ENCODE measurements around the gene OLR1.
"Not testable (repeated sequence)": the region's sequence is repeated elsewhere in the genome, so short reads cannot be mapped to it uniquely, and the experiment has no call there.

Gene OLR1

DNA sequence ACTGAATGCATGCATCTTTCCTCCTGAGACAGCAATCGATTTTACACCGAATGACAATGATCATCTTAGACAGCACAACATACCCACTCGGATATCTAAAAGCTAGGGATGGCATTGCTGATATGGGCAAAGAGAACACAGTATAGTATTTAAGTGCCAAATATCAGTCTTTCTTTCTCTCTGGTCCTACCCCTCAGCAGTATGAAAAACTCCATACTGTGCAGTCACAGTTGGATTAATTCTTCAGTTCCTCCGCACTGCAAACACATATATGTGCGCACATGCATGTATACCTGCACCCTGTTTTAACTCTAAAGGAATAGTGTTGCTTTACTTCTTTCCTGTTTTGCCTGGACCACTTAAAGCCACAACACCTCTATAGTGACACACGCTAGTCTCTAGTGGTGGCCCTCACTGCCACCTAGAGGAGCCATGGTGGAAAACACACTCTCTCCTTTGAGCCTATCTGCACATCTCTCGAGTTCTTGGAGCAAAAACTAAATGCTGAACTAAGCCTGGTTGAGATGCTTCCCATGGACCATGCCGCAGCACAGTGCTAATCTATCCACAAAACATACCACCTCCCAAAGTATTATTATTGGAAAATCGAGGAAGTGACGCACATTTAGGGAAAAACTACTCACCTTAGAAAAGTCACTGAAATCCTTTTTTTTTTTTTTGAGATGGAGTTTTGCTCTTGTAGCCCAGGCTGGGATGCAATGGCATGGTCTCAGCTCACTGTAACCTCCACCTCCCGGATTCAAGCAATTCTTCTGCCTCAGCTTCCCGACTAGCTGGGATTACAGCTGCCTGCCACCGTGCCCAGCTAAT is 18.8 kb upstream of the OLR1 start:
- peak; percentile 25 for DNase-seq

DNA sequence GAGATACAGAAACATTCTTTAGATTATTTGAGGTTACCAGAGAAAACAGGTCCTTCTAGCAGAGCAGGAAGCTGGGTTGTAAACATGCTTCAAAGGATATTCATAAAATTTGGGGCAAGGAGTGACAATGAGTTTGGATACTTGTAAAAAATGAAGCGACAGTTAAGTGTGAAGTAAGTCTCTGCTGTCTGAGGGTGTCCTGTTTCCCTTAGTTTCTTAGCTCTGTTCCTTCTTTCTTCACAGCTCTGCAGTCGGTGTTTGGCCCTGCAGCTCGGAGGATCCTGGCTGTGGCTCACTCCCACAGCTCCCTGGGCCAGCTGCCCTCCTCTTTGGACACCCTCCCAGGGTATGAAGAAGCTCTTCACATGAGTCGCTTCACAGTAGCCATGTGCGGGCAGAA is 17.7 kb upstream of the OLR1 start:
- no peak for DNase-seq

DNA sequence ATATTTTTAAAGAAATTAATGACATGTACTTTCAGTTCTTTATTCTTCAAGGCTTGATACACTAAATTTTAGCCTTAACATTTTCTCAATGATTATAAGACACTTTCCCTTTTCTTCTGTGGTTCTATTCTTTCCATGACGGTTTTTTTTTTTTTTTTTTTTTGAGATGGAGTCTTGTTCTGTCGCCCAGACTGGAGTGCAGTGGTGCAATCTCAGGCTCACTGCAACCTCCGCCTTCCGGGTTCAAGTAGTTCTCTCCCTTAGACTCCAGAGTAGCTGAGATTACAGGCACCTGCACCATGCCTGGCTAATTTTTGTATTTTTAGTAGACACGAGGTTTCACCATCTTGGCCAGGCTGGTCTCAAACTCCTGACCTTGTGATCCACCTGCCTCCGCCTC is 15.0 kb upstream of the OLR1 start:
- DNase-seq: not testable (repeated sequence)

DNA sequence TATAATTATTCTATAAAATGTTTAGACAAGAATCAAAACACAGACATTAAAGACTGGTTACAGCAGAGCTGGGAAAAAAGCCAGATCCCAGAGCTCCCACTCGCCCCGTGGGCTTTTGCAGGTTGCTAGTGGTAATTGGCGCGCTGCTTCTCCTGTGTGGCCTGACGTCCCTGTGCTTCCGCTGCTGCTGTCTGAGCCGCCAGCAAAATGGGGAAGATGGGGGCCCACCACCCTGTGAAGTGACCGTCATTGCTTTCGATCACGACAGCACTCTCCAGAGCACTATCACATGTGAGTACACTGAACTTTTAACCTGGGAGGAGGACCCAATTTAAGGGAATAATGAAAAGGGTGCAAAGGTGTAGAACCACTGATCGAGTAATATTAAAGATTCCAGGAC is 14.4 kb upstream of the OLR1 start:
- DNase-seq: no peak

DNA sequence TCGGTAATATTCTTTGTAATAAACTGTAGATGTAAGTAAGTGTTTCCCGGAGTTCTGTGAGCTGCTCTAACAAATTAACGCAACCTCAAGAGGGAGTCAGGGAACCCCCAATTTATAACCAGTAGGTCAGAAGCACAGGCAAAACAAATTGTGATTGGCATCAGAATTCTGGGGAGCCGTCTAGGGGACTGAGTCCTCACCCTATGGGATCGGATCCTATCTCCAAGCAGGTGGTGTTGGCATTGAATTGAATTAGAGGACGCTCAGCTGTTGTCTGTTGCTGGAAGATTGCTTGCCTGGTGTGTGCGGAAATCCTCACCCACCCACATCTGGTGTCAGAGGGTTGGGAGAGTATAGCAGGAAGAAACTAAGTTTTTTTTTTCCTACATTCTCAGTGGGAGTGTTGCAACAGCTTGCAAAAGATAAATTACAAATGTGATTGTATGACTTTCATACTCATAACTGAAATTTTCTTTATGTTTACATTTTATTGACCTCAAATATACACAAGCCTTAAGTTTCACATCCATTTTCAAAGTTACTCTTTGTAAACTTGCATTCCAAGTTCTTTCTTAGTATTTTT is 12.4 kb upstream of the OLR1 start:
- no peak for DNase-seq

DNA sequence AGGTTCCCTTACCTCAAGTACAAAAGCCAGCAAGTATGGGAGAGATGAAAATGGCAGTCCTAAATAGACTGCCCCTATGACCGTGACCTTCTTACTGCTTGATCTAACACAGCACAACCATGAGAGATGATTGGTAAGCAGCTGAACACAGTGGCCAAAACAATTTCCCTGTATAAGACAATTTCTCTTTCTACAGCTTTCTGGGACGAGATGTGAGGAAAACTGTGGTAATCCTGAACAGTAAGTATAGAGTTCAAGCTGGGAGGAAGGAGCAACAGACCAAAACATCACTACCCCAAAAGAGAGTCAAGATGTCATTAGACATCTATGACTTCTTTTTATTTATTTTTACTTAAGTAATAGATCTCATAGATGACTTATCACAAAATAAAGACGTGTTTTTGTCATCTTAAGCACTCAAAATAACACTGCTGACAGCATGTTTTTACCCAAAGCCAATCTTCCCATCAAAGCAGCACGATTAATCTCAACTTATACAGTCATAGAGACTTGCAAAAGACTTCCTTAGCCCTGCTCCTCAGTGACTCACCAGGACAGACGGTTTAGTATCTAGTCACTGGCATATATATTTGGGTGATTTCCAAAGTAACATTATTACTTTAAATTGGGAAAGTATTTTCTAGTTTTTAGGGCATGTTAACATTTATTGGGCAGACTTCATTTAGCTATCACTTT is 10.6 kb upstream of the OLR1 start:
- no peak for DNase-seq

DNA sequence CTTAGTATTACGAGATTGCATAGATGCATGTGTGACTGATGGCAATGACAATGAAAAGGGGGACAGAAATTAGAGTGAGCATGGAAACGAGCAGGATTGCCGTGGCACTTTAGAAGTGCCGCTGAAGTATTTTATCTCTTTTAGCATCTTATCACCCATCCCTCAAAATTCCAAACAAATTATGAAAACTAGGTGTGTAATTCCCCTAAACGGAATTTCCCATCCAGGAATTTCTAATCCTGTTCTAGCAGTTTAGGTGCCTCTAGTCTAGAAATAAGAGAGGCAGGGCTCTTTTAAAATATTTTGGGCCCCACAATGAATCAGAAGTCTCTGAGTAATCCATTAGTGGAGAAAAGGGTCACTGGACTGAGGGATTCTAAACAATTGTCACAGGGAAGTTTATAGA is 7.8 kb upstream of the OLR1 start:
- DNase-seq: no peak

DNA sequence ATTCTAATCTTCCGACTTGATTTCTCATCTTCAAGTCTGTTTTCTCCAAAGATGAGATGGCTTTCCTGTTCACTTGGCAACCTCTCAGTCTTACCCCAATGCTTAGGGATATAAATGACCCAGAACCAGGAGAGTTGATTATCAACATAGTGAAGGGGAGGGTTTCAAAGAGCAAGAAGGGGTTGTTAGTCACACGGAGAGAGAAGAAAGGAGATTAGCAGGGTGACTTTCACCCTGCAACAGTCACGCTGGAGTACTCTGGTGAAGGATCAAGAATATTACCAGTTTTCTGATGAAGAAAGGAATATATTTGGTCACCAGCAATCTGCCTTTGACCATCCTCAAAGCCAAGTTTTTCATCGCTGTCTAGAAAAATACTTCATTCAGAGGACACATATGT is 6.9 kb upstream of the OLR1 start, which contains the start of gene TMEM52B:
TSS of gene TMEM52B (plus strand) at position 212 of the 400 bp plus-strand sequence. CDS start 543 bp downstream, outside the sequence.
- no peak for DNase-seq

DNA sequence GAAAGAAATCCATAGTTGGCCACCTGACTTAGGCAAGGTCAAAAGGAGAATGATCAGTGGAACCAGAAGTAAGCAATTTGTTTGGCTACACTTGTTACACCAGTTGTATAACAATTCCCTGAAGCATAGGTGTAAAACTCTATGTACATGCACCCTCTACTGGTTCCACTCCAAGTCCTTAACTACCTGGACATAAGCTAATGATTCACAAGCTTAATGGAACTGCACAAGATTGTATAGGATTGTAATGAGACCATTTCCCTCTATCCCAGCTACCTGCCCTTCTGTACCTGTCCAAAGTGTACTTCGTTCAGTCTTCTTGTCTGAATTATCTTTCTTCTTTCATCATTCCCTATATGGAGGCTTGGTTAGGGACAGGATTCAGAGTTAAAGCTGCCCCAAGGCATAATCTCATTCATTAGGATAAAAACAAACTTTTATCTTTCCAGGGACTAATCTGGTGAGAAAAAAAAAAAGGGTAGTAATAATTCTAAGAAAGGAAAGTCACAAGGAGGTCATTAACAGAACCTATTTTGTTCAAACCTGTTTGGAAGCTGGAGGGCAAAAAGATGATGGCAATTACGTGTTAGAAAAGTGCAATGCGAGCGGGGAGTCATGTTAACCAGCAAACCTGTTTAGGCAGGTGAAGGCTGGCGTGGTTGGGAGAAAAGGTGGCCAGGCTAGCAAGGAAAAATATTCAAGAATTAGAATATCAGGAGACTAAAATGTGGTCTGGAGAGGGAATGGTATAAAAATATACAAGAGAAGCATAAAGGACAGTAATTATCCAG is 4.1 kb upstream of the OLR1 start:
- DNase-seq: no peak

DNA sequence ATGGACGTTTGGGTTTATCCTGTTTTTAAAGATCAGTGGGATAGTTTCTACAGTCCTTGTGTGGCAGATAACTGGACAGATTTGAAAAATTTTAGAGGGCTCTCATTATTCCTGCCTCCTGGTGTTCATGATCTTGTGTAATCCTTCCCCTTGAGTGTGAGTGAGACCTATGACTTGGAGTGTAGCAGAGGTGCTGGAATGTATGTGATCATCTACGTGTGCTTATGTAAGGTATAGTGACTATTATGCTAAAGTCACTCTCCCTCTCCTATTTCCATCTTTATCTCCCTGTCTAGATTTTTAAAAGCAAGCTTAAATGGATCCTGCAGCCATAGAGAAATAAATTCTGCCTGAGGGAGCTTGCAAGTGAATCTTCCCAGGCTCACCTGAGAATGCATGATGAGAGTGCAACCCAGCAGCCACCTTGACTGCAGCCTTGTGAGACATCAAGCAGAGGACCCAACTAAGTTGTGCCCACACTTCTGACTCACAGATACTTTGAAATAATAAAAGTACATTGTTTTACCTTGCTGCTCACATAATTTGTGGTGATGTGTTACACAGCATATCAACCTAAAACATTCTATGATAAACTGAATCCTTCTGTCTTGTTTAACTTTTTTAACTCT is 3.2 kb upstream of the OLR1 start:
- DNase-seq: no peak

DNA sequence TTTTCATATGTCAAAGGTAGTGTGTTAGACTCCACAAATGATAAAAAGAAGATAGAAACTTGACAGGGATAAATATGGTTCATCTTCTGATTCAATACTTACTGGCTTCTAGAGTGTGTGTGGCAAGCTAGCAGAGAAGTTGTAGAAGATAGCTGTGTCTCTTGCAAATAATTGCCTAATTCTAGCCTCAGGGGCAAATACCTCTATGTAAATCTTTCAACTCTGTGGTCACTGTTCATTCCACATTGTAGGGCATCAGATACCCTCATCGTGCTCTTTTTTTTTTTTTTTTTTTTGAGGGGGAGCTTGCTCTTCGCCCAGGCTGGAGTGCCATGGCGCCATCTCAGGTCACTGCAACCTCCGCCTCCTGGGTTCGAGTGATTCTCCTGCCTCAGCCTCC is 1.7 kb downstream of the OLR1 start:
- no peak for DNase-seq

DNA sequence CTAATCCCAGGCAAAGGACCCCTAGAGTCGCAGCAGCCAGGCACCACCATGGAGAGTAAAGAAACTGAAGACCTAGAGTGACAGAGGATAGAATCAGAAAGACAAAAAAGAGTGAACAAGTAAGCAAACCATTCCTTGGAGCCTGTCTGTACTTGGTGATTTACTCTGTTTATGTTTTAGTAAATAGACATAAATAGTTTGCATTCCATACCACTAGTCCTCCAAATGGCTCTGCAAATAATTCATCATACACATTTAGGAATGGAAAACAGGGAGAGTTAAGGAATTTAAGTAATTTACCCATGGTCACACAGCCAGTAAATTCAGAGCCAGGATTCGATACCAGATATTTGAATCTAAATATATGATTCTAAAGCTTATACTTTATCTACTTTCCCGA is 2.8 kb downstream of the OLR1 start:
- DNase-seq: no peak

DNA sequence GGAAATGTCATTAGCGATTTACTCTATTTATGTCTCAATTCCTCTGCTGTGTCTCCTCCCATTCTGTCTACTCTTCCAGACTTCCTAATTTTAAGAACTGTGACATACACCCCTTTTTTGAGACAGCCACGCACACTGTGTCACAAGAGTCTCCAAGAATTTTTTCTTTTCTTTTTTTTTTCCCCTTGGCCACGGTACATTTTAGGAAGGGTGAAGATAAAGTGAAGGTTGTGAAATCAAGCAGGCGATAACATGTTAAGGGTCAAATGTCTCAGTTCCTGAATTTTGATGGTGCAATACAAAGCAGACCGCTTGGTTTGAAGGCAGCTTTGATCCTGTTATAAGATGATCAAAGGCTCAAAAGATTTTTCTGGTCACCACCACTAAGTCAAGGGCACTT is 4.3 kb downstream of the OLR1 start:
- no peak for DNase-seq

DNA sequence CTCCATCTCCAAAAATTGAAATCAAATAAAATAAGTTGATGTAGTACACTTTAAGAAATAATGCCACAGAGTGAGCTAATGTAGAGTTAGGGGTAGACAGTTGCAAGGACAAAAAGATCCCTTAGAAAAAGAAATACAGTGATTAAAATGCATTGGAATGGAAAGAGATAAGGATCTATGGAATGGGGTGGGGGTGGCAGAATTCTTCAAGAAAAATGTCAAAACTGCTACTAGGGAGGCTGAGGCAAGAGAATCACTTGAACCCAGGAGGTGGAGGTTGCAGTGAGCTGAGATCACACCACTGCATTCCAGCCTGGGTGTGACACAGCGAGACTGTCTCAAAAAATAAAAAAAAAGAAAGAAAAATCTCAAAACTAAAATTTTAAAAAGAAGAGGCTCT is 6.5 kb downstream of the OLR1 start:
- DNase-seq: no peak

DNA sequence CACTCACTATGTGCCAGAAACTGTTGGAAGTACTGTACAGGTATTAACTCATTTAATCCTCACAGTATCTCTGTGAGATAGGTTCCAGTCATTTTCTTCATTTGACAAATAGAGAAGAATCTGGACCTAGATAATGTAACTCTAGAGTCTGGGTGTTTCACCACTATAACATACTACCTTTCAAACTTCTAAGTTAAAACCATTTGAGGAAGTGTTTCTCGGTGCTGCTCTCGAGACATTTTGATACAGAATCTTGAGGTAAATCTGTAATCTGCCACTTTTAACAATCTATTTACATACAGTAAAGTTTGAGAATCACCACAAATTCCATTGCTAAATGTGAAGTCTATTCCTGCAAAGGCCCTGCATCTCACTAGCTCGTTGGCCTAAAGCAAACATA is 8.8 kb downstream of the OLR1 start:
- DNase-seq: no peak

DNA sequence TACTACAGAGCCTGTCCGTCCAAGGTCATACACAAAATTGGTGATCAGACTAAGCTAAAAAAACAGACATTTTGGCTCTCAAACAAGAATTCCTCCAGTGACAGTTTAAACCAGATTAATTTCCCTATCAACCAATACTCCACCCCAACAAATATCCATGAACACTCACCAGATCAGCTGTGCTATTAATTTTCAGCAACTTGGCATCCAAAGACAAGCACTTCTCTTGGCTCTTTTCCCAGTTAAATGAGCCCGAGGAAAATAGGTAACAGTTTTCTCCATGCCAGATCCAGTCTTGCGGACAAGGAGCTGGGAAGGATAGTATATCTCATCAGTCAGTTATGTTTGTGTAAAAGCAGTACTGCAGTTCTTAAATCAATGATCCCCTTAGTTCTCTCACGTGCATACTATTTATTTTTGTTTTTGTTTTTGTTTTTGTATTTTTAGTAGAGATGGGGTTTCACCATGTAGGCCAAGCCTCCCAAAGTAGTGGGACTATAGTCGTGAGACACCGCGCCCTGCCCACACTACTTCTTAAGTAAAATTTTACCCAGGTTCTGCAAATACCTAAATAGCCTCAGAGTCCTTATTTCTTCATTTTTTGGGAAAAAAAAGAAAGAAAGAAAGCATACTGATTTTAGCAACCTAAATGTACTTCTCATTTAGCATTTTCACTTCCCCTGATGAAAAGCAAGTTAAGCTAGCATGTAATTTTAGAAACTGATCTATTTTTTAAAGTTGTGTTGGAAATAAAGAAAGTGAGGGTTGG is 11.1 kb downstream of the OLR1 start:
- DNase-seq: no peak

DNA sequence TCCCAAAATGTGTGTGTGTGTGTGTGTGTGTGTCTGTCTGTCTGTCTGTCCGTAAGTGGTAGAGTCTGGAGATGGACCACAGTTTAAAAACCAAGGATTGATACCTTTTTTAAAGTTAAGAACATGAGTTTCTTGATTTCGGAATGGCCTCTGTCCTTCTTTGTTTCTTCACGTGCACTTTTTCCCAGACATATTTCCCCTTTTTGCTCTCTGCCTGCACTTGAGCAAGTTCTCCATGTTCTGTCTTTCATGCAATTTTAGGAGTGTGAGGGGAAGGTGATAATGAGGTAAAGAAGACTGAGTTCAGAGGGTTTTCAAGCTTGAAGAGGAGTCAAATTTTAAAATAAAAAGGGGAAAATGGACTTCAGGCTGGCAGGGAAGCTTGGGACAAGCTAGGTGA is 12.7 kb downstream of the OLR1 start:
- DNase-seq: no peak

DNA sequence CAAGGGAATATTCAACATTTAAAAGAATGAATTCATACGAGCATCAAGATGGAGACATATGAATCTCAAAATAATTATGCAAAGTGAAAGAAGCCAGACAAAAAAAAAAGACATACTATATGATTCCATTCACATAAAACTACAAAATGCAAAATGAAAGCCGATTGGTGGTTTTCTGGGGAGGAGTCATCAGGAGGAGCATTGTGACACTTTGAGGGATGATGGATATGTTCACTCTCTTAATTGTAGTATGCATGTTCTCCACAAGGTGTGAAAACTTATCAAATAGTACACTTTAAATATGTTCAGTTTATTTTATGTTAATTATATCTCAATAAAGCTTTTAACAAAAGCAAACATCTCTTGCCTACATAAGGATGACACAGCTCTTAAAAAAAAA is 13.5 kb downstream of the OLR1 start:
- DNase-seq: no peak

DNA sequence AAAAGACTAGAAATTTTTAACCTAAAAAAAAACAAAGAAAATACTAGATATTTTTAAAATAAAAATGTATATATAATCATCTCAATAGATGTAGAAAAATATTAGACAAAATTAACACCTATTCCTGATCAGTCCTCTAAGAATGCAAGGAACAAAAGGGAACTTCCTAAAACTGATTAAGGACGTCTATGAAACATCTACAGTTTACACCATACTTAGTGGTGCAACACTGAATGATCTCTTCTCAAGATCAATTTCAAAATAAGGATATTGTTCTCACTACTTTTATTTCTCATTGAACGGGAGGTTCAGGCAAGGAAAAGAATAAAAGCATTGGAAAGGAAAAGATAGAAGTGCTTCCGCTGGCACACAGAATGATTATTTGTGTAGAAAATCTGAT is 16.0 kb downstream of the OLR1 start:
- no peak for DNase-seq

DNA sequence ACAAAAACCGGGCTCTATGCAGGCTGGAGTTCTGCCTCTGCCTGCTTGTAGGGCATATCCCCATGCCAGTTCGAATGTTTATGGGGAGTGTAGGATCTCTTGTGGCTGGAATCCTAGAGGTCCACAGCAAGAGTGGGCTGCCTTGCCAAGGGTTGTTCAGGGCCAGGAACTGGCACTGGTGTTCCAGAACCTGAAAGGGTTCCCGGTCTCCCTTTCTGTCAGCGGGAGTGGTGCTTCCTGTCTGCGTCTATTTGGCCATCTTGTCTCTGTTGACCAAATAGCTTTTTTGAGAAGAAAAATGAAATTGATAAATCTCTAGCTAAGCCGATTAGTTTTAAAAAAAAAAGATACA is 17.8 kb downstream of the OLR1 start:
- DNase-seq: no peak

DNA sequence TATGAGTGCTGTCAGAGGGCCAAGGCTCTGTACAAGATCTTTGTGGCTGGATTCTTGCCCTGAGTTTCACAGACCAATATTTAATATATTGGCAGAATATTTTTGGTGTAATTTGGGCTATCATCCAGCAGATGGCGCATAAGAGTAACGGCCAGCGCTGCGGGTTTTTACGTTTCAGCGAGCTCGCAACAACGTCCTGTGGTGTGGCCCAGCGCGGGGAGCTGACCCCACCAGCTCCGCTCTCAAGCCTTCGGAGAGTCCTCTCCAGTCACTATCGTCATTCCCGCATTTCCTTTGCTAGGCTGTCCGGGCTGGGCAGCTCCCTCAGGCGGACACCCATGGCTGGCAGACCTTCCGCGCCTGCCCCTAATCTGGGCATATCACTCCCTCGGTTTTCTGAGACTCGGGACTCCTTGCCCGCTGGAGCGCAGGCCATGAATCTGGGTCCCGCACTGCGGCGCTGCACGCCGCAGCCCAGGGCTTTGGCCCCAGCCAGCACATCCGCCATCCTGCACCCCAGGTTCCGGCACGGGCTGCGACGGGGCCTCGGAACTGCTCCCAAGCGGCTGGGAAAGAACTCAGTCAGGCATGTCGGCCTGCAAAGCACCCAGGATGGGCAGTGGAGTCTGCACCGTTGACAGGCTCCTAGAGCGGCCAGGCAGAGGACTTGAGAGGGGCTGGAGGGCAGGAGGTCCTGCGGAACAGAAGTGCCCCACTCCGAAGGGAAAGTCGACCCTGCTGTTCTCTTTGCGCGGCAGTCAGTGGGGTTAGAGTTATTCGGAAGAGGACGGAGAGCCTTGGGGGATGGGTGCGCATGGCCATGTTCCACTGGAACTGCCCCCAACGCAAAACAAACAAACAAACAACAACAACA is 18.4 kb downstream of the OLR1 start:
- DNase-seq: peak; percentile 19

Measured in NCI-H774 (cell line).